OCI-LY7 (cell line): Measurements from ENCODE around the gene NHP2. TPM values are rescaled to one million over a fixed set of nuclear protein-coding genes. Genes with fewer than 3 reads are reported as not detected.

Experiments used
- Bru-seq: library from RNA; stranded (reverse); fragments of 400-500 nt; gene quantifications from one replicate; lab custom pipeline; 2021; lab: Mats Ljungman, UMichigan
- BruChase-seq, 2 experiments: library from RNA; stranded (reverse); fragments of 400-500 nt; gene quantifications; one replicate each; lab custom pipeline; 2021; lab: Mats Ljungman, UMichigan
- BruUV-seq: library from RNA; stranded (reverse); fragments of 400-500 nt; replicated peaks from 2 replicates; lab custom pipeline; 2021; lab: Mats Ljungman, UMichigan
- CTCF ChIA-PET: fragments of 300-600 bp; sonication (Branson Sonifier 250); formaldehyde crosslinking; loops from one replicate; lab custom pipeline; 2022; ENCODE audit warnings: antibody characterized with exemption; ENCODE audit not compliant: unreplicated experiment; lab: Charles Lee
- POLR2A ChIA-PET: fragments of 300-600 bp; sonication (Branson Sonifier 250); formaldehyde crosslinking; loops from one replicate; lab custom pipeline; 2022; ENCODE audit warnings: antibody characterized with exemption; lab: Charles Lee
- DNase-seq: peaks from one replicate; pipeline ENCODE4 v3.0.0-alpha.2; 2015; ENCODE audit warnings: low spot score
- H2AFZ ChIP-seq: fragments of 200-600 bp; sonication (generic), shearing (Covaris generic); 2 replicates; pipeline ENCODE4 v1.6.1; 2014; ENCODE audit warnings: mild to moderate bottlenecking, antibody characterized with exemption, low read length, moderate library complexity
- H3K27ac ChIP-seq: fragments of 200-600 bp; sonication (generic); 2 replicates; pipeline ENCODE4 v1.5.1; 2014; ENCODE audit warnings: mixed run types, low read depth, mild to moderate bottlenecking, moderate library complexity, low read length, inconsistent platforms; ENCODE audit not compliant: poor library complexity, severe bottlenecking
- H3K36me3 ChIP-seq: fragments of 200-600 bp; sonication (generic); 2 replicates; pipeline ENCODE4 v1.6.1; 2014; ENCODE audit warnings: mild to moderate bottlenecking, antibody characterized with exemption, low read length, moderate library complexity, mixed read lengths; ENCODE audit not compliant: insufficient read depth
- H3K4me1 ChIP-seq: fragments of 200-600 bp; sonication (generic); 2 replicates; pipeline ENCODE4 v1.5.1; 2014; ENCODE audit warnings: mild to moderate bottlenecking, low read length; ENCODE audit not compliant: insufficient read depth, poor library complexity, severe bottlenecking
- H3K4me2 ChIP-seq: fragments of 200-600 bp; sonication (generic); 2 replicates; pipeline ENCODE4 v1.6.1; 2014; ENCODE audit warnings: mild to moderate bottlenecking, low read length
- H3K4me3 ChIP-seq: fragments of 200-600 bp; sonication (generic); 2 replicates; pipeline ENCODE4 v1.5.1; 2014; ENCODE audit warnings: mild to moderate bottlenecking, low read depth, low read length; ENCODE audit not compliant: poor library complexity, severe bottlenecking
- H3K79me2 ChIP-seq: fragments of 200-600 bp; sonication (generic); 2 replicates; pipeline ENCODE4 v1.6.1; 2016; ENCODE audit warnings: low read depth, mild to moderate bottlenecking, low read length, moderate library complexity, mixed read lengths; ENCODE audit not compliant: insufficient read depth
- H3K9me2 ChIP-seq: fragments of 200-600 bp; sonication (generic); 2 replicates; pipeline ENCODE4 v1.6.1; 2016; ENCODE audit warnings: mild to moderate bottlenecking, low read length, mixed read lengths; ENCODE audit not compliant: insufficient read depth
- H3K9me3 ChIP-seq: fragments of 200-600 bp; sonication (generic); 2 replicates; pipeline ENCODE4 v1.6.1; 2014; ENCODE audit warnings: mild to moderate bottlenecking, mixed run types, low read length, mixed read lengths
- H4K20me1 ChIP-seq: fragments of 200-600 bp; sonication (generic); 2 replicates; pipeline ENCODE4 v1.6.1; 2014; ENCODE audit warnings: mild to moderate bottlenecking, antibody characterized with exemption, low read length, moderate library complexity, mixed read lengths; ENCODE audit not compliant: insufficient read depth
- EZH2phosphoT487 ChIP-seq: fragments of 200-600 bp; sonication (generic); IDR thresholded peaks from 2 replicates; pipeline ENCODE4 v1.6.1; 2018; ENCODE audit warnings: low read depth, borderline replicate concordance, mild to moderate bottlenecking, mixed run types, antibody characterized with exemption, low read length, moderate library complexity, mixed read lengths
- intact Hi-C: fragments of 100-400 bp; cut with micrococcal nuclease; formaldehyde crosslinking; loops from one replicate; pipeline ENCODE4 v1.10.0; 2022; ENCODE audit not compliant: unreplicated experiment
- long read RNA-seq: library from polyadenylated mRNA; stranded (forward); transcript quantifications from one replicate; pipeline ENCODE4 v2.0.0, GENCODE V29; 2022
- total RNA-seq, 2 experiments: library from RNA; depleted of rRNA in 1 of 2; stranded (reverse); fragments of >200 nt in 1 of 2; shearing (Covaris generic) in 1 of 2; gene quantifications; 2 replicates each; pipeline ENCODE4 v1.2.3, GENCODE V29; 2014 to 2022
- TF ChIP-seq, protein P1 (sequence below): fragments of 200-600 bp; sonication (generic); conservative IDR thresholded peaks from 2 replicates; pipeline ENCODE4 v1.5.1; 2014; ENCODE audit warnings: mild to moderate bottlenecking, antibody characterized with exemption, low read length, moderate library complexity, mixed read lengths

Gene NHP2
- total RNA-seq (2014; rRNA removed; shearing (Covaris generic)) (309 and 344 TPM in 2 replicates), total RNA-seq (2022) (183 and 216 TPM in 2 replicates), Bru-seq, nascent RNA (percentile 90 among the genes with signal in this experiment), BruChase-seq, experiment 1, labeled RNA remaining after a 6-hour chase (percentile 96 among the genes with signal in this experiment), BruChase-seq, experiment 2, labeled RNA remaining after a 2-hour chase (percentile 86 among the genes with signal in this experiment)
- long read RNA-seq, transcript NHP2-202 (3 exons, 599 nt): minor isoform, 14 of 331 reads
- long read RNA-seq, transcript NHP2-201 (4 exons, 865 nt): major isoform, 304 of 331 reads
- long read RNA-seq, partial matches to known transcripts: 8 of 331 reads
- long read RNA-seq, other reads (novel, unspliced or antisense): 2 of 331 reads

DNA sequence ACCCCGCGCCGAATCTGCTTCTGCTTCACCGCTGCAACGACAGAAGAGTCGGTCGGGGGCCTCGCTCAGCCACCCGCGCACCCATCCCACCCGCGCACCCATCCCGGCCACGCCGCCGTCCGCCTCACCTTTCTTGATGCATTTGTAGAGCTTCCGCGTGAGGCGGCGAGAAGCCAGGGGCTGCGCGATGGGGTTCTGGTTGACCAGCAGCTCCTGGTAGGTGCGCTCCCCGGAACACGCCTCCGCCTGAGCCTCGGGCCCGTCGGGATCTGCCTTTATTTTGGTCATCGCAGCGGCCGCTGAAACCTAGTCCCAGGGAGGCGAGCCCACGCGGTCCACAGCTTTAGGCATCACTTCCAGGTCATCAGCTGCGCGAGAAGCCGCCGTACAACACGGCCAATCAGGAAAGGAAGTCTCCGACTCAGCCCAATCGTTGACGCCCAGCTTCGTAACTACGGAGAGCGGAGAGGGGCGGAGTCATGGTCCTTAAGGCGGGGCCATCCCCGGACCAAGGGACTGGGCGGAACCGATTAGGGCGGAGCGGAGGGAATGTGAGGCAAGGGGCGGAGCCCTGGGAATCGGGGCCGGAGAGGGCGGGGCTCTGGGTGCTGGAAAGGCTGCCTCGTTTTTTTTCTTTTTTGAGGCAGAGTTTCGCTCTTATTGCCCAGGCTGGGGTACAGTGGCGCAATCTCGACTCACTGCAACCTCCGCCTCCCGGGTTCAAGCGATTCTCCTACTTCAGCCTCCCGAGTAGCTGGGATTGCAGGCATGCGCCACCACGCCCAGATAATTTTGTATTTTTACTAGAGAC is at the start of gene NHP2:
NHP2 (minus strand) TSS at position 356 of the 811 bp plus-strand sequence; CDS start at position 288, 68 bp downstream.
- H3K36me3 ChIP-seq: peaks cover 44% of the 10 kb centered on the region
- ChIA-PET POLR2A (interaction anchor here (0.7 to 2.8 kb wide), 10 partner anchors 10 to 1791 kb away, joined by 3 to 14 read pairs (median 4); no protein-coding TSS in a partner anchor), CTCF (interaction anchor here (0.6 to 1.6 kb wide), 4 partner anchors 33 to 105 kb away, joined by 4 to 11 read pairs (median 7); no protein-coding TSS in a partner anchor)
- H3K27ac ChIP-seq: peak within 1 kb of the TSS; percentile 21
- H2AFZ ChIP-seq: peak within 1 kb of the TSS; percentile 63; the same call in 1 of the 2 replicates
- H3K9me2 ChIP-seq: no peaks in the 10 kb centered on the region
- intact Hi-C loops: no loop called here
- BruUV-seq: no TSS peak
- TF ChIP-seq, protein P1, sequence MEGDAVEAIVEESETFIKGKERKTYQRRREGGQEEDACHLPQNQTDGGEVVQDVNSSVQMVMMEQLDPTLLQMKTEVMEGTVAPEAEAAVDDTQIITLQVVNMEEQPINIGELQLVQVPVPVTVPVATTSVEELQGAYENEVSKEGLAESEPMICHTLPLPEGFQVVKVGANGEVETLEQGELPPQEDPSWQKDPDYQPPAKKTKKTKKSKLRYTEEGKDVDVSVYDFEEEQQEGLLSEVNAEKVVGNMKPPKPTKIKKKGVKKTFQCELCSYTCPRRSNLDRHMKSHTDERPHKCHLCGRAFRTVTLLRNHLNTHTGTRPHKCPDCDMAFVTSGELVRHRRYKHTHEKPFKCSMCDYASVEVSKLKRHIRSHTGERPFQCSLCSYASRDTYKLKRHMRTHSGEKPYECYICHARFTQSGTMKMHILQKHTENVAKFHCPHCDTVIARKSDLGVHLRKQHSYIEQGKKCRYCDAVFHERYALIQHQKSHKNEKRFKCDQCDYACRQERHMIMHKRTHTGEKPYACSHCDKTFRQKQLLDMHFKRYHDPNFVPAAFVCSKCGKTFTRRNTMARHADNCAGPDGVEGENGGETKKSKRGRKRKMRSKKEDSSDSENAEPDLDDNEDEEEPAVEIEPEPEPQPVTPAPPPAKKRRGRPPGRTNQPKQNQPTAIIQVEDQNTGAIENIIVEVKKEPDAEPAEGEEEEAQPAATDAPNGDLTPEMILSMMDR: no peak
- no peak for TF ChIP-seq EZH2phosphoT487
- H3K4me3 ChIP-seq: peak within 1 kb of the TSS; percentile 85
- H3K4me1 ChIP-seq: peaks cover 42% of the 10 kb centered on the region
- H3K79me2 ChIP-seq: peaks cover 18% of the 10 kb centered on the region
- no peaks in the 10 kb centered on the region for H4K20me1 ChIP-seq
- DNase-seq: peak; percentile 98
- H3K9me3 ChIP-seq: no peaks in the 10 kb centered on the region
- peak within 1 kb of the TSS; percentile 88 for H3K4me2 ChIP-seq

DNA sequence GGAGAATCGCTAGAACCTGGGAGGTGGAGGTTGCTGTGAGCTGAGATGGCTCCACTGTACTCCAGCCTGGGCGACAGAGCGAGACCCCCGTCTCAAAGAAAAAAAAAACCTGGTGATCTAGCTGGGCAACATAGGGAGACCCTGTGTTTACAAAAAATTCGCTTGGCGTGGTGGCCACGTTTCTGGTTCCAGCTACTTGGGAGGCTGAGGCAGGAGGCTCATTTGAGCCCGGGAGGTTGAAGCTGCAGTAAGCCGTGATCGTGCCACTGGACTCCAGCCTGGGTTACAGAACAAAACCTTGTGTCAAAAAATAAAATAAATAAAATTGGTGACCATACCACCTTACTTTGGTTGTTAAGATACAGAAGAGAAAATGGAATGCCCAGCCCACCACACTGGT is 48.9 kb upstream of the NHP2 start:
- no peaks in the 10 kb centered on the region for H3K9me2 ChIP-seq
- no peak for DNase-seq
- intact Hi-C loops: no loop called here
- H3K79me2 ChIP-seq: peaks cover 44% of the 10 kb centered on the region
- TSS peak; percentile 53 for BruUV-seq
- H3K9me3 ChIP-seq: no peaks in the 10 kb centered on the region
- ChIA-PET POLR2A (interaction anchor here (1.2 kb wide), 1 partner anchor 21 kb away, joined by 7 read pairs; no protein-coding TSS in a partner anchor), CTCF (no interaction called here)
- no peak overlapping the region for H3K4me2 ChIP-seq
- TF ChIP-seq, protein P1: no peak
- no peak for TF ChIP-seq EZH2phosphoT487
- H4K20me1 ChIP-seq: peaks cover 23% of the 10 kb centered on the region
- H3K4me3 ChIP-seq: no peak overlapping the region
- no peak overlapping the region for H3K27ac ChIP-seq
- H3K36me3 ChIP-seq: peaks cover 31% of the 10 kb centered on the region
- H3K4me1 ChIP-seq: peaks cover 17% of the 10 kb centered on the region
- no peak overlapping the region for H2AFZ ChIP-seq
